IMR-90 (cell line): ENCODE data around the gene FSIP1. TPM values are rescaled to one million over a fixed set of nuclear protein-coding genes. Genes with fewer than 3 reads are reported as not detected.

Experiments used
- ATAC-seq: fragments of 200-7000 bp; cut with Tn5 transposase; 2 replicates; pipeline ENCODE4 v1.9.1; 2020; ENCODE audit warnings: low read depth, mild to moderate bottlenecking, moderate library complexity
- BruUV-seq: library from RNA; stranded (reverse); fragments of 400-500 nt; replicated peaks from 2 replicates; lab custom pipeline; 2021; lab: Mats Ljungman, UMichigan
- CTCF ChIA-PET: fragments of 300-600 bp; formaldehyde crosslinking; extraction: SDS; loops from one replicate; lab custom pipeline; 2021; ENCODE audit warnings: antibody characterized with exemption; lab: Yijun Ruan, JAX
- POLR2A ChIA-PET: fragments of 300-600 bp; sonication (Branson Sonifier 250); formaldehyde crosslinking; loops from one replicate; lab custom pipeline; 2022; ENCODE audit warnings: antibody characterized with exemption; ENCODE audit not compliant: unreplicated experiment; lab: Charles Lee
- DNase-seq: peaks from one replicate; pipeline ENCODE4 v3.0.0; 2013
- H2AFZ ChIP-seq: replicated peaks from 2 replicates; pipeline ENCODE3; 2013; ENCODE audit warnings: low read length, mild to moderate bottlenecking; ENCODE audit not compliant: poor library complexity
- H2AK5ac ChIP-seq: 2 replicates; pipeline ENCODE4 v1.6.1; 2013; ENCODE audit warnings: low read depth, low read length, inconsistent platforms
- H2AK9ac ChIP-seq: replicated peaks from 2 replicates; pipeline ENCODE3; 2013; ENCODE audit warnings: mild to moderate bottlenecking, low read depth, low read length, moderate library complexity; ENCODE audit not compliant: poor library complexity
- H2BK120ac ChIP-seq: 2 replicates; pipeline ENCODE4 v1.6.1; 2013; ENCODE audit warnings: low read depth, low read length, inconsistent platforms
- H2BK15ac ChIP-seq: 3 replicates; pipeline ENCODE4 v1.6.1; 2013; ENCODE audit warnings: low read depth, low read length, inconsistent platforms
- H2BK20ac ChIP-seq: 2 replicates; pipeline ENCODE4 v1.6.1; 2013; ENCODE audit warnings: low read depth, mild to moderate bottlenecking, inconsistent platforms, low read length, moderate library complexity
- H2BK5ac ChIP-seq: 2 replicates; pipeline ENCODE4 v1.6.1; 2013; ENCODE audit warnings: mild to moderate bottlenecking, low read depth, low read length, inconsistent platforms; ENCODE audit not compliant: poor library complexity, severe bottlenecking
- H3K14ac ChIP-seq: replicated peaks from 2 replicates; pipeline ENCODE4 v1.6.1; 2013; ENCODE audit warnings: low read depth, low read length, inconsistent platforms
- H3K18ac ChIP-seq: 2 replicates; pipeline ENCODE4 v1.6.1; 2013; ENCODE audit warnings: low read depth, low read length, control low read depth
- H3K23ac ChIP-seq: 2 replicates; pipeline ENCODE4 v1.6.1; 2013; ENCODE audit warnings: low read depth, low read length, inconsistent platforms
- H3K27ac ChIP-seq: 2 replicates; pipeline ENCODE4 v1.5.1; 2013; ENCODE audit warnings: mild to moderate bottlenecking, control low read depth, low read length; ENCODE audit not compliant: insufficient read depth
- H3K27me3 ChIP-seq: 2 replicates; pipeline ENCODE4 v1.6.1; 2013; ENCODE audit warnings: low read length; ENCODE audit not compliant: control insufficient read depth, insufficient read depth
- H3K36me3 ChIP-seq: 2 replicates; pipeline ENCODE4 v1.6.1; 2013; ENCODE audit warnings: low read length, mixed read lengths; ENCODE audit not compliant: control insufficient read depth, insufficient read depth
- H3K4ac ChIP-seq: 2 replicates; pipeline ENCODE4 v1.6.1; 2013; ENCODE audit warnings: low read depth, low read length, inconsistent platforms
- H3K4me1 ChIP-seq: 2 replicates; pipeline ENCODE4 v1.6.1; 2013; ENCODE audit warnings: low read length, mixed read lengths; ENCODE audit not compliant: control insufficient read depth, insufficient read depth
- H3K4me2 ChIP-seq: 2 replicates; pipeline ENCODE4 v1.6.1; 2013; ENCODE audit warnings: low read depth, mild to moderate bottlenecking, control low read depth, low read length, moderate library complexity
- H3K4me3 ChIP-seq: 2 replicates; pipeline ENCODE4 v1.5.1; 2013; ENCODE audit warnings: low read depth, mild to moderate bottlenecking, control low read depth, low read length, moderate library complexity; ENCODE audit not compliant: insufficient read depth
- H3K56ac ChIP-seq: 2 replicates; pipeline ENCODE4 v1.6.1; 2013; ENCODE audit warnings: low read length, inconsistent platforms; ENCODE audit not compliant: insufficient read depth; ENCODE audit errors: extremely low read depth
- H3K79me1 ChIP-seq, 2 experiments: 2 replicates each; pipeline ENCODE4 v1.6.1; 2013; ENCODE audit warnings: low read length in 2 of 2, inconsistent platforms in 1 of 2, low read depth in 1 of 2
- H3K9ac ChIP-seq: 2 replicates; pipeline ENCODE4 v1.6.1; 2013; ENCODE audit warnings: low read depth, low read length, control low read depth
- H3K9me1 ChIP-seq: 2 replicates; pipeline ENCODE4 v1.6.1; 2013; ENCODE audit warnings: low read length, inconsistent platforms; ENCODE audit not compliant: insufficient read depth
- H3K9me3 ChIP-seq: 2 replicates; pipeline ENCODE4 v1.6.1; 2013; ENCODE audit warnings: low read length; ENCODE audit not compliant: control insufficient read depth, insufficient read depth
- H4K20me1 ChIP-seq: 2 replicates; pipeline ENCODE4 v1.6.1; 2013; ENCODE audit warnings: low read length, inconsistent platforms; ENCODE audit not compliant: insufficient read depth
- H4K5ac ChIP-seq: 2 replicates; pipeline ENCODE4 v1.6.1; 2013; ENCODE audit warnings: mild to moderate bottlenecking, low read depth, low read length, control low read depth
- H4K8ac ChIP-seq, 2 experiments: 2 replicates each; pipeline ENCODE4 v1.6.1; 2013; ENCODE audit warnings: low read depth in 2 of 2, low read length in 2 of 2, control low read depth in 1 of 2, inconsistent platforms in 1 of 2
- H4K91ac ChIP-seq: 2 replicates; pipeline ENCODE4 v1.6.1; 2013; ENCODE audit warnings: low read depth, low read length, inconsistent platforms; ENCODE audit not compliant: insufficient read depth
- BHLHE40 ChIP-seq: fragments of 150-350 bp; IDR thresholded peaks from 2 replicates; pipeline ENCODE4 v1.6.1; 2016; ENCODE audit warnings: mild to moderate bottlenecking, low read depth, low read length
- CEBPB ChIP-seq: IDR thresholded peaks from 2 replicates; pipeline ENCODE4 v1.6.1; 2012; ENCODE audit warnings: low read depth, low read length, improper control_type of control experiment
- CHD1 ChIP-seq: IDR thresholded peaks from 2 replicates; pipeline ENCODE4 v1.6.1; 2012; ENCODE audit warnings: low read depth, low read length, improper control_type of control experiment
- ELK1 ChIP-seq: fragments of 150-350 bp; IDR thresholded peaks from 2 replicates; pipeline ENCODE4 v1.6.1; 2016; ENCODE audit warnings: low read depth, mild to moderate bottlenecking, low read length, moderate library complexity, borderline replicate concordance
- FOS ChIP-seq: fragments of 150-350 bp; IDR thresholded peaks from 2 replicates; pipeline ENCODE4 v1.6.1; 2016; ENCODE audit warnings: low read depth, low read length
- MAFK ChIP-seq: IDR thresholded peaks from 2 replicates; pipeline ENCODE4 v1.6.1; 2012; ENCODE audit warnings: low read depth, low read length, improper control_type of control experiment
- MAZ ChIP-seq: IDR thresholded peaks from 2 replicates; pipeline ENCODE4 v1.6.1; 2012; ENCODE audit warnings: low read depth, mild to moderate bottlenecking, low read length, improper control_type of control experiment, moderate library complexity, borderline replicate concordance
- MXI1 ChIP-seq: IDR thresholded peaks from 2 replicates; pipeline ENCODE4 v1.6.1; 2012; ENCODE audit warnings: low read depth, mild to moderate bottlenecking, low read length, moderate library complexity, borderline replicate concordance
- NFE2L2 ChIP-seq: fragments of 150-350 bp; IDR thresholded peaks from 2 replicates; pipeline ENCODE4 v1.6.1; 2016; ENCODE audit warnings: low read depth, mild to moderate bottlenecking, low read length
- POLR2A ChIP-seq: IDR thresholded peaks from 2 replicates; pipeline ENCODE4 v1.6.1; 2012; ENCODE audit warnings: mild to moderate bottlenecking, low read depth, low read length
- RAD21 ChIP-seq: IDR thresholded peaks from 2 replicates; pipeline ENCODE4 v1.6.1; 2012; ENCODE audit warnings: low read length, improper control_type of control experiment
- RCOR1 ChIP-seq: IDR thresholded peaks from 2 replicates; pipeline ENCODE4 v1.6.1; 2012; ENCODE audit warnings: mild to moderate bottlenecking, low read length, improper control_type of control experiment; ENCODE audit not compliant: insufficient replicate concordance
- RFX5 ChIP-seq: IDR thresholded peaks from 2 replicates; pipeline ENCODE4 v1.8.0; 2012; ENCODE audit warnings: low read depth, mild to moderate bottlenecking, low read length, moderate library complexity
- SMC3 ChIP-seq: fragments of 150-350 bp; IDR thresholded peaks from 2 replicates; pipeline ENCODE4 v1.6.1; 2016; ENCODE audit warnings: low read depth, mild to moderate bottlenecking, antibody characterized with exemption, low read length, moderate library complexity
- USF2 ChIP-seq: fragments of 150-350 bp; IDR thresholded peaks from 2 replicates; pipeline ENCODE4 v1.6.1; 2017; ENCODE audit warnings: mild to moderate bottlenecking, antibody characterized with exemption, low read length, low read depth
- WGBS, 2 experiments: methylation state at CpG; one replicate each; pipeline versions ENCODE4 v1.1.5 to v1.1.7; 2013; ENCODE audit warnings: missing lambda C conversion rate in 2 of 2; ENCODE audit not compliant: insufficient read length in 1 of 2; ENCODE audit errors: extremely low coverage in 2 of 2; 5-methylcytosine and 5-hydroxymethylcytosine counted together
- dilution Hi-C: fragments of 300-500 bp; cut with HindIII; formaldehyde crosslinking; loops from one replicate; pipeline ENCODE4 v1.14.3; 2018; ENCODE audit warnings: low sequenced_read_pairs; ENCODE audit not compliant: unreplicated experiment
- in situ Hi-C: fragments of 300-500 bp; cut with MboI; formaldehyde crosslinking; loops from 3 replicates; pipeline ENCODE4 v1.14.3; 2019; ENCODE audit warnings: low sequenced_read_pairs, inconsistent platforms, mixed read lengths
- intact Hi-C: fragments of 100-400 bp; cut with micrococcal nuclease; formaldehyde crosslinking; loops from 2 replicates; pipeline ENCODE4 v1.10.0; 2022
- polyA plus RNA-seq, 3 experiments: library from polyadenylated mRNA; depleted of rRNA; stranded (reverse); fragments of >200 nt; gene quantifications; 2 replicates each; pipeline ENCODE4 v1.2.3, GENCODE V29; 2012; ENCODE audit warnings: low replicate concordance in 1 of 3
- total RNA-seq: library from RNA; depleted of rRNA; stranded (reverse); fragments of >200 nt; gene quantifications from 2 replicates; pipeline ENCODE4 v1.2.3, GENCODE V29; 2012
- TF ChIP-seq, protein P1 (sequence below): conservative IDR thresholded peaks from 2 replicates; pipeline ENCODE4 v1.5.1; 2012; ENCODE audit warnings: mild to moderate bottlenecking, low read depth, low read length, improper control_type of control experiment

FSIP1 gene
- total and polyA plus RNA-seq, 2 of the 4 experiments (the other 2 are of a cell fraction), result 0.10 to 0.18 TPM

DNA sequence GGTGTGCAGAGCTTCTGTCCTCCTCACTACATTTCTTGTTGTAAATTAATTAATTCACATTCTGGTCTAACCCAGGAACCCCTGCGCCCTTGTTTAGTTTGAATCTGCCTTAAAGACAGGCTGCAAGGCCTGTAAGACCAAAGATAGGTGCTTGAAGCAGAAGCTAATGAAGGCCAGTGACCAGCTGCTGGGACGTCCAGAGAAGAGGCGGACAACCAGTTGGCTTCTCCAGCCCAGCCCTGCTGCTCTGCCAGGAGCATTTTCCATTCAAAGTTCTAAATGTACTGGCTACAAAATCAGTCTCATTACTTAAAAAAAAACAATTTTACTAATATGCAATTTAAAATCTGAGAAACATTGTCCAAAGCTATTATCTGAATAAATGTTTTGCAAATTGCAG lies 43.6 kb downstream of the FSIP1 start:
- H3K18ac ChIP-seq, result no peak overlapping the region
- no peak overlapping the region for H2BK5ac ChIP-seq
- H3K27ac ChIP-seq, result no peak overlapping the region
- CTCF ChIA-PET, result no interaction called here
- BruUV-seq, result no TSS peak
- in situ Hi-C loops, result no loop called here
- no peaks in the 10 kb centered on the region for H4K20me1 ChIP-seq
- dilution Hi-C loops, result no loop called here
- H3K4me3 ChIP-seq, result no peak overlapping the region
- no peak overlapping the region for H4K91ac ChIP-seq
- H3K9me1 ChIP-seq, result peaks cover 2% of the 10 kb centered on the region; the same call in 1 of the 2 replicates
- no peaks in the 10 kb centered on the region for H3K27me3 ChIP-seq
- POLR2A ChIA-PET, result no interaction called here
- H3K4me2 ChIP-seq, result no peak overlapping the region
- no peaks in the 10 kb centered on the region for H3K79me1 ChIP-seq
- no peak overlapping the region for H3K23ac ChIP-seq
- no peak overlapping the region for H2BK120ac ChIP-seq
- no CpG with 5 or more reads among the region's 3 CpGs for WGBS, 2 experiments
- no peak overlapping the region for H2AK9ac ChIP-seq
- intact Hi-C loops, result no loop called here
- no peak overlapping the region for H2AK5ac ChIP-seq
- H3K9ac ChIP-seq, result no peak overlapping the region
- H3K4me1 ChIP-seq, result peaks cover 5% of the 10 kb centered on the region
- no peak for ATAC-seq
- no peak overlapping the region for H2BK15ac ChIP-seq
- H4K8ac ChIP-seq, result no peak overlapping the region
- H3K9me3 ChIP-seq, result no peaks in the 10 kb centered on the region
- no peak overlapping the region for H3K56ac ChIP-seq
- no peak overlapping the region for H2AFZ ChIP-seq
- no peak overlapping the region for H3K4ac ChIP-seq
- H3K36me3 ChIP-seq, result no peaks in the 10 kb centered on the region
- H3K14ac ChIP-seq, result no peak overlapping the region
- no peak overlapping the region for H4K5ac ChIP-seq
- no peak for TF ChIP-seq ELK1
- TF ChIP-seq RFX5, result no peak
- no peak for TF ChIP-seq MAZ
- no peak for TF ChIP-seq SMC3
- no peak for TF ChIP-seq MAFK
- no peak for TF ChIP-seq USF2
- no peak for TF ChIP-seq BHLHE40
- TF ChIP-seq NFE2L2, result no peak
- no peak for TF ChIP-seq RCOR1
- no peak for TF ChIP-seq RAD21
- TF ChIP-seq, protein P1, sequence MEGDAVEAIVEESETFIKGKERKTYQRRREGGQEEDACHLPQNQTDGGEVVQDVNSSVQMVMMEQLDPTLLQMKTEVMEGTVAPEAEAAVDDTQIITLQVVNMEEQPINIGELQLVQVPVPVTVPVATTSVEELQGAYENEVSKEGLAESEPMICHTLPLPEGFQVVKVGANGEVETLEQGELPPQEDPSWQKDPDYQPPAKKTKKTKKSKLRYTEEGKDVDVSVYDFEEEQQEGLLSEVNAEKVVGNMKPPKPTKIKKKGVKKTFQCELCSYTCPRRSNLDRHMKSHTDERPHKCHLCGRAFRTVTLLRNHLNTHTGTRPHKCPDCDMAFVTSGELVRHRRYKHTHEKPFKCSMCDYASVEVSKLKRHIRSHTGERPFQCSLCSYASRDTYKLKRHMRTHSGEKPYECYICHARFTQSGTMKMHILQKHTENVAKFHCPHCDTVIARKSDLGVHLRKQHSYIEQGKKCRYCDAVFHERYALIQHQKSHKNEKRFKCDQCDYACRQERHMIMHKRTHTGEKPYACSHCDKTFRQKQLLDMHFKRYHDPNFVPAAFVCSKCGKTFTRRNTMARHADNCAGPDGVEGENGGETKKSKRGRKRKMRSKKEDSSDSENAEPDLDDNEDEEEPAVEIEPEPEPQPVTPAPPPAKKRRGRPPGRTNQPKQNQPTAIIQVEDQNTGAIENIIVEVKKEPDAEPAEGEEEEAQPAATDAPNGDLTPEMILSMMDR, result no peak
- no peak for TF ChIP-seq CHD1
- TF ChIP-seq CEBPB, result no peak
- no peak for TF ChIP-seq MXI1
- TF ChIP-seq FOS, result no peak
- no peak for TF ChIP-seq POLR2A
- no peak for DNase-seq
- no peak overlapping the region for H2BK20ac ChIP-seq
